NCI-H2107 treated with DMSO at 0.1 percent for 48 hours (cell line): ENCODE data around the gene CTPS2.
"Not testable (repeated sequence)": the region's sequence is repeated elsewhere in the genome, so short reads cannot be mapped to it uniquely, and the experiment has no call there.

ENCODE experiments used
- DNase-seq: peaks from one replicate; lab custom pipeline; 2025; ENCODE audit not compliant: unreplicated experiment; lab: John Stamatoyannopoulos, UW

CTPS2 gene

GRCh38 chrX:16610121-16610621 is 102.3 kb downstream of the CTPS2 start:
- no peak for DNase-seq

GRCh38 chrX:16606142-16606720 is 106.2 kb downstream of the CTPS2 start:
- DNase-seq: no peak

- DNase-seq: no peak
Observed at GRCh38 chrX:16604337-16604736, 108.1 kb downstream of the CTPS2 start.

GRCh38 chrX:16603822-16604221 is 108.6 kb downstream of the CTPS2 start:
- DNase-seq: no peak

GRCh38 chrX:16603235-16603634 is 109.2 kb downstream of the CTPS2 start:
- not testable (repeated sequence) for DNase-seq

GRCh38 chrX:16601885-16602284 is 110.6 kb downstream of the CTPS2 start:
- no peak for DNase-seq

- no peak for DNase-seq
Observed at GRCh38 chrX:16594490-16594889, 118.0 kb downstream of the CTPS2 start.

- DNase-seq: no peak
Observed at GRCh38 chrX:16593801-16594200, 118.7 kb downstream of the CTPS2 start.

GRCh38 chrX:16592194-16592770 is 120.2 kb downstream of the CTPS2 start:
- DNase-seq: no peak

GRCh38 chrX:16589826-16590225 is 122.6 kb downstream of the CTPS2 start:
- DNase-seq: no peak

- DNase-seq: no peak
Observed at GRCh38 chrX:16589211-16589610, 123.3 kb downstream of the CTPS2 start.

- DNase-seq: no peak
Observed at GRCh38 chrX:16588266-16588665, 124.2 kb downstream of the CTPS2 start.

- DNase-seq: no peak
Observed at GRCh38 chrX:16587836-16588235, 124.6 kb downstream of the CTPS2 start.

- no peak for DNase-seq
Observed at GRCh38 chrX:16586377-16587112, 125.9 kb downstream of the CTPS2 start.

- DNase-seq: no peak
Observed at GRCh38 chrX:16585486-16586376, 126.7 kb downstream of the CTPS2 start.

- DNase-seq: not testable (repeated sequence)
Observed at GRCh38 chrX:16580004-16580797, 132.3 kb downstream of the CTPS2 start.

- no peak for DNase-seq
Observed at GRCh38 chrX:16579517-16579916, 133.0 kb downstream of the CTPS2 start.

- no peak for DNase-seq
Observed at GRCh38 chrX:16578218-16578617, 134.3 kb downstream of the CTPS2 start.

GRCh38 chrX:16577483-16578029 is 134.9 kb downstream of the CTPS2 start:
- DNase-seq: no peak

GRCh38 chrX:16575388-16575787 is 137.1 kb downstream of the CTPS2 start:
- DNase-seq: not testable (repeated sequence)
